Neural cell (in vitro differentiated cells): Measurements from ENCODE around the gene FAF1. TPM values are rescaled to one million over a fixed set of nuclear protein-coding genes. Genes with fewer than 3 reads are reported as not detected.

ENCODE experiments used
- H2AFZ ChIP-seq: fragments of 200-600, 300-800 bp; sonication (generic), shearing (Covaris generic); 2 replicates; pipeline ENCODE4 v1.6.0; 2014; ENCODE audit warnings: low read depth, mild to moderate bottlenecking, antibody characterized with exemption, low read length, moderate library complexity
- H3F3A ChIP-seq: fragments of 200-600 bp; shearing (Covaris generic); 2 replicates; pipeline ENCODE4 v1.6.1; 2016; ENCODE audit warnings: mild to moderate bottlenecking, moderate library complexity, mixed read lengths, antibody characterized with exemption, low read length; ENCODE audit not compliant: insufficient read depth, poor library complexity, severe bottlenecking
- H3K27ac ChIP-seq: fragments of 200-600, 300-800 bp; sonication (generic), shearing (Covaris generic); 2 replicates; pipeline ENCODE4 v1.5.1; 2014; ENCODE audit warnings: mild to moderate bottlenecking, low read length, moderate library complexity
- H3K27me3 ChIP-seq: fragments of 300-800, 200-600 bp; sonication (generic), shearing (Covaris generic); 2 replicates; pipeline ENCODE4 v1.6.0; 2014; ENCODE audit warnings: mild to moderate bottlenecking, low read depth, low read length, moderate library complexity; ENCODE audit not compliant: insufficient read depth
- H3K36me3 ChIP-seq: fragments of 300-800, 200-600 bp; sonication (generic), shearing (Covaris generic); 2 replicates; pipeline ENCODE4 v1.5.1; 2014; ENCODE audit warnings: mild to moderate bottlenecking, antibody characterized with exemption, low read length, moderate library complexity; ENCODE audit not compliant: insufficient read depth
- H3K4me2 ChIP-seq: fragments of 300-800, 200-600 bp; sonication (generic), shearing (Covaris generic); 2 replicates; pipeline ENCODE4 v1.6.0; 2014; ENCODE audit warnings: mild to moderate bottlenecking, low read length
- H3K4me3 ChIP-seq: fragments of 300-800, 200-600 bp; sonication (generic), shearing (Covaris generic); 2 replicates; pipeline ENCODE4 v1.5.1; 2014; ENCODE audit warnings: mild to moderate bottlenecking, low read length, moderate library complexity
- H3K79me2 ChIP-seq: fragments of 200-600 bp; shearing (Covaris generic); replicated peaks from 2 replicates; pipeline ENCODE4 v1.6.0; 2014; ENCODE audit warnings: mild to moderate bottlenecking, low read length, moderate library complexity; ENCODE audit not compliant: insufficient read depth
- H3K9ac ChIP-seq: fragments of 300-800, 200-600 bp; sonication (generic), shearing (Covaris generic); 2 replicates; pipeline ENCODE4 v1.6.1; 2016; ENCODE audit warnings: mild to moderate bottlenecking, low read length, mixed read lengths
- H3K9me2 ChIP-seq: fragments of 200-600 bp; shearing (Covaris generic); 2 replicates; pipeline ENCODE4 v1.6.1; 2016; ENCODE audit warnings: mild to moderate bottlenecking, low read length, mixed read lengths; ENCODE audit not compliant: insufficient read depth
- H3K9me3 ChIP-seq: fragments of 200-600, 300-800 bp; sonication (generic), shearing (Covaris generic); 2 replicates; pipeline ENCODE4 v1.6.1; 2016; ENCODE audit warnings: mild to moderate bottlenecking, mixed run types, low read length, moderate library complexity, mixed read lengths
- H4K20me1 ChIP-seq: fragments of 200-600 bp; shearing (Covaris generic); 2 replicates; pipeline ENCODE4 v1.6.1; 2016; ENCODE audit warnings: mild to moderate bottlenecking, mixed run types; ENCODE audit not compliant: insufficient read depth
- CTCF ChIP-seq: fragments of 450-650 bp; IDR thresholded peaks from 2 replicates; pipeline ENCODE4 v1.5.1; 2014; ENCODE audit warnings: antibody characterized with exemption, mild to moderate bottlenecking, moderate library complexity; ENCODE audit not compliant: poor library complexity, severe bottlenecking
- EP300 ChIP-seq: fragments of 450-650 bp; conservative IDR thresholded peaks from 2 replicates; pipeline ENCODE4 v1.6.1; 2014; ENCODE audit warnings: antibody characterized with exemption, mild to moderate bottlenecking, moderate library complexity; ENCODE audit not compliant: poor library complexity, severe bottlenecking
- EZH2 ChIP-seq: fragments of 200-600, 300-800 bp; shearing (Covaris generic), sonication (generic); IDR thresholded peaks from 2 replicates; pipeline ENCODE4 v1.6.1; 2014; ENCODE audit warnings: antibody characterized with exemption, low read length, borderline replicate concordance, mild to moderate bottlenecking; ENCODE audit not compliant: insufficient read depth, poor library complexity, severe bottlenecking
- MXI1 ChIP-seq: fragments of 450-650 bp; conservative IDR thresholded peaks from 2 replicates; pipeline ENCODE4 v1.6.1; 2014; ENCODE audit warnings: antibody characterized with exemption, mild to moderate bottlenecking; ENCODE audit not compliant: poor library complexity, severe bottlenecking
- POLR2AphosphoS5 ChIP-seq: IDR thresholded peaks from 2 replicates; pipeline ENCODE4 v1.6.1; 2012
- RAD21 ChIP-seq: fragments of 450-650 bp; conservative IDR thresholded peaks from 2 replicates; pipeline ENCODE4 v1.6.1; 2014; ENCODE audit warnings: antibody characterized with exemption, mild to moderate bottlenecking, moderate library complexity
- SMC3 ChIP-seq: fragments of 450-650 bp; conservative IDR thresholded peaks from 2 replicates; pipeline ENCODE4 v1.6.1; 2014; ENCODE audit warnings: antibody characterized with exemption, mild to moderate bottlenecking, moderate library complexity; ENCODE audit not compliant: poor library complexity
- TAF1 ChIP-seq: IDR thresholded peaks from 2 replicates; pipeline ENCODE4 v1.6.1; 2012; ENCODE audit warnings: low read depth
- polyA plus RNA-seq: library from polyadenylated mRNA; depleted of rRNA; stranded (reverse); fragments of >200 nt; gene quantifications from 2 replicates; pipeline ENCODE4 v1.2.3, GENCODE V29; 2014
- TF ChIP-seq, protein P1 (sequence below): IDR thresholded peaks from 2 replicates; pipeline ENCODE4 v1.6.1; 2012; ENCODE audit warnings: borderline replicate concordance

Gene FAF1
- polyA plus RNA-seq, 1 donor from 2014 or later, result 52.1 TPM

GRCh38 chr1:50441183-50441582, 518.9 kb downstream of the FAF1 start:
- H3K9me3 ChIP-seq, result no peaks in the 10 kb centered on the region
- H3K79me2 ChIP-seq, result no peaks in the 10 kb centered on the region
- no peaks in the 10 kb centered on the region for H3F3A ChIP-seq
- H3K9me2 ChIP-seq, result no peaks in the 10 kb centered on the region
- no peaks in the 10 kb centered on the region for H3K36me3 ChIP-seq
- H3K27ac ChIP-seq, result no peak overlapping the region
- no peaks in the 10 kb centered on the region for H3K27me3 ChIP-seq
- no peak overlapping the region for H3K9ac ChIP-seq
- TF ChIP-seq TAF1 (no peak), RAD21 (no peak), SMC3 (no peak), EZH2 (no peak), MXI1 (no peak), POLR2AphosphoS5 (no peak), CTCF (no peak), EP300 (no peak)
- TF ChIP-seq, protein P1, sequence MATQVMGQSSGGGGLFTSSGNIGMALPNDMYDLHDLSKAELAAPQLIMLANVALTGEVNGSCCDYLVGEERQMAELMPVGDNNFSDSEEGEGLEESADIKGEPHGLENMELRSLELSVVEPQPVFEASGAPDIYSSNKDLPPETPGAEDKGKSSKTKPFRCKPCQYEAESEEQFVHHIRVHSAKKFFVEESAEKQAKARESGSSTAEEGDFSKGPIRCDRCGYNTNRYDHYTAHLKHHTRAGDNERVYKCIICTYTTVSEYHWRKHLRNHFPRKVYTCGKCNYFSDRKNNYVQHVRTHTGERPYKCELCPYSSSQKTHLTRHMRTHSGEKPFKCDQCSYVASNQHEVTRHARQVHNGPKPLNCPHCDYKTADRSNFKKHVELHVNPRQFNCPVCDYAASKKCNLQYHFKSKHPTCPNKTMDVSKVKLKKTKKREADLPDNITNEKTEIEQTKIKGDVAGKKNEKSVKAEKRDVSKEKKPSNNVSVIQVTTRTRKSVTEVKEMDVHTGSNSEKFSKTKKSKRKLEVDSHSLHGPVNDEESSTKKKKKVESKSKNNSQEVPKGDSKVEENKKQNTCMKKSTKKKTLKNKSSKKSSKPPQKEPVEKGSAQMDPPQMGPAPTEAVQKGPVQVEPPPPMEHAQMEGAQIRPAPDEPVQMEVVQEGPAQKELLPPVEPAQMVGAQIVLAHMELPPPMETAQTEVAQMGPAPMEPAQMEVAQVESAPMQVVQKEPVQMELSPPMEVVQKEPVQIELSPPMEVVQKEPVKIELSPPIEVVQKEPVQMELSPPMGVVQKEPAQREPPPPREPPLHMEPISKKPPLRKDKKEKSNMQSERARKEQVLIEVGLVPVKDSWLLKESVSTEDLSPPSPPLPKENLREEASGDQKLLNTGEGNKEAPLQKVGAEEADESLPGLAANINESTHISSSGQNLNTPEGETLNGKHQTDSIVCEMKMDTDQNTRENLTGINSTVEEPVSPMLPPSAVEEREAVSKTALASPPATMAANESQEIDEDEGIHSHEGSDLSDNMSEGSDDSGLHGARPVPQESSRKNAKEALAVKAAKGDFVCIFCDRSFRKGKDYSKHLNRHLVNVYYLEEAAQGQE, result no peak
- no peak overlapping the region for H3K4me2 ChIP-seq
- no peak overlapping the region for H2AFZ ChIP-seq
- H4K20me1 ChIP-seq, result no peaks in the 10 kb centered on the region
- H3K4me3 ChIP-seq, result no peak overlapping the region

DNA sequence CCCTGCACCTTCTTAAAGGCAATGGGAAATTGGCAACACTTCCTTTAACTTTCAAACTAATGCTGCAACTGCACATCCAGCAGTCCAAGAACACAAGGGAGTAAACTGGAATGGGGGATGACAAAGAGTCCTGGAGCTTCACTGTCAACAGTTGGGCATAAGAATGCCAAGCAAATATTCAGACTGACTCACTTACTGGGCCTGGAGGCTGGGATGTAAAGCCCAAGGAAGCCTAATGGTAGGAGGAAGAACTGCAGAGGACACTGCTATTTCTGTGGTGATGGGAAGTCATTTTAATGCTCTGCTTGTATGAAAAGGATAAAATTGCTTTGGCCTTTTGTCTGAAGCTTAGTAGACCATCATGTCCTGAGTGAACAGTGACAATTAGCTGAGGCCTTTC, 521.1 kb downstream of the FAF1 start:
- Histone ChIP-seq H3K9me2 (no peaks in the 10 kb centered on the region), H3K4me2 (no peak overlapping the region), H3K36me3 (no peaks in the 10 kb centered on the region)

More for the DNA sequence above, 521.1 kb downstream of the FAF1 start:
- Histone ChIP-seq H3K4me3 (no peak overlapping the region), H3F3A (no peaks in the 10 kb centered on the region), H3K27me3 (no peaks in the 10 kb centered on the region), H2AFZ (no peak overlapping the region), H3K27ac (no peak overlapping the region), H3K9ac (no peak overlapping the region), H3K79me2 (no peaks in the 10 kb centered on the region), H3K9me3 (no peaks in the 10 kb centered on the region), H4K20me1 (no peaks in the 10 kb centered on the region)
- TF ChIP-seq EZH2 (no peak), TAF1 (no peak), CTCF (no peak), POLR2AphosphoS5 (no peak), SMC3 (no peak), EP300 (no peak), MXI1 (no peak), RAD21 (no peak)
- TF ChIP-seq, protein P1, result no peak
